ENCODE data around the gene LRRC75A.

LRRC75A gene

DNA sequence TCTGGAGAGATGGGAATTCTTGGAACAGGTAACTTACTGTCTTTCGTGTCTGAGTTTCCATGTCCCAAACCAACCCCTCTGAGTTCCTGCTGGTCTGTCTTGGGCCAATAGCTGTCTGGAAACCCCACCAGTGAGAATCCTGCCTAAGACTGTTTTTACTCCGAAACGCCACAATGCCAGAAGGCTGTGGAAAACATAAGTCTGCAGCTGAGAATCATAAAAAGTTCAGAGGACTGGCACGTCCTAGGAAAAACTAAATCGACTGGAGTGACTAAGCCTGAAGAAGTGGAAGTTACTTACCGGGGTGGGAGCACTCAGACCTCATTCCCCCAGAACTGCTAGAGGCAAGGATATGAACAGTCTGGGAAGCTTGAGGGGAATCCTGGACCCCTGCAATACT, 13.3 kb downstream of the LRRC75A start:
- TF ChIP-seq CREB1 (IDR thresholded peaks at IDR 0.05; ENCODE audit: low read depth) (no peak), EGR1 (IDR thresholded peaks at IDR 0.05) (no peak), TAF1 (IDR thresholded peaks at IDR 0.05; ENCODE audit: low read depth) (no peak), NFIC (IDR thresholded peaks at IDR 0.05) (no peak), TCF12 (IDR thresholded peaks at IDR 0.05; ENCODE audit: low read depth) (no peak), RAD21 (IDR thresholded peaks at IDR 0.05; ENCODE audit: low read depth) (no peak), TEAD4 (IDR thresholded peaks at IDR 0.05) (no peak), EP300 (IDR thresholded peaks at IDR 0.05; ENCODE audit: borderline replicate concordance) (no peak), CEBPB (IDR thresholded peaks at IDR 0.05) (no peak), FOXM1 (IDR thresholded peaks at IDR 0.05; ENCODE audit: borderline replicate concordance, low read depth) (no peak), ZBTB7A (IDR thresholded peaks at IDR 0.05; ENCODE audit: low read depth) (no peak)
- TF ChIP-seq, protein P1, sequence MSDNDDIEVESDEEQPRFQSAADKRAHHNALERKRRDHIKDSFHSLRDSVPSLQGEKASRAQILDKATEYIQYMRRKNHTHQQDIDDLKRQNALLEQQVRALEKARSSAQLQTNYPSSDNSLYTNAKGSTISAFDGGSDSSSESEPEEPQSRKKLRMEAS (IDR thresholded peaks at IDR 0.05), result no peak
- TF ChIP-seq, protein P2, sequence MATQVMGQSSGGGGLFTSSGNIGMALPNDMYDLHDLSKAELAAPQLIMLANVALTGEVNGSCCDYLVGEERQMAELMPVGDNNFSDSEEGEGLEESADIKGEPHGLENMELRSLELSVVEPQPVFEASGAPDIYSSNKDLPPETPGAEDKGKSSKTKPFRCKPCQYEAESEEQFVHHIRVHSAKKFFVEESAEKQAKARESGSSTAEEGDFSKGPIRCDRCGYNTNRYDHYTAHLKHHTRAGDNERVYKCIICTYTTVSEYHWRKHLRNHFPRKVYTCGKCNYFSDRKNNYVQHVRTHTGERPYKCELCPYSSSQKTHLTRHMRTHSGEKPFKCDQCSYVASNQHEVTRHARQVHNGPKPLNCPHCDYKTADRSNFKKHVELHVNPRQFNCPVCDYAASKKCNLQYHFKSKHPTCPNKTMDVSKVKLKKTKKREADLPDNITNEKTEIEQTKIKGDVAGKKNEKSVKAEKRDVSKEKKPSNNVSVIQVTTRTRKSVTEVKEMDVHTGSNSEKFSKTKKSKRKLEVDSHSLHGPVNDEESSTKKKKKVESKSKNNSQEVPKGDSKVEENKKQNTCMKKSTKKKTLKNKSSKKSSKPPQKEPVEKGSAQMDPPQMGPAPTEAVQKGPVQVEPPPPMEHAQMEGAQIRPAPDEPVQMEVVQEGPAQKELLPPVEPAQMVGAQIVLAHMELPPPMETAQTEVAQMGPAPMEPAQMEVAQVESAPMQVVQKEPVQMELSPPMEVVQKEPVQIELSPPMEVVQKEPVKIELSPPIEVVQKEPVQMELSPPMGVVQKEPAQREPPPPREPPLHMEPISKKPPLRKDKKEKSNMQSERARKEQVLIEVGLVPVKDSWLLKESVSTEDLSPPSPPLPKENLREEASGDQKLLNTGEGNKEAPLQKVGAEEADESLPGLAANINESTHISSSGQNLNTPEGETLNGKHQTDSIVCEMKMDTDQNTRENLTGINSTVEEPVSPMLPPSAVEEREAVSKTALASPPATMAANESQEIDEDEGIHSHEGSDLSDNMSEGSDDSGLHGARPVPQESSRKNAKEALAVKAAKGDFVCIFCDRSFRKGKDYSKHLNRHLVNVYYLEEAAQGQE (IDR thresholded peaks at IDR 0.05; ENCODE audit: low read depth), result no peak
- TF ChIP-seq, protein P3, sequence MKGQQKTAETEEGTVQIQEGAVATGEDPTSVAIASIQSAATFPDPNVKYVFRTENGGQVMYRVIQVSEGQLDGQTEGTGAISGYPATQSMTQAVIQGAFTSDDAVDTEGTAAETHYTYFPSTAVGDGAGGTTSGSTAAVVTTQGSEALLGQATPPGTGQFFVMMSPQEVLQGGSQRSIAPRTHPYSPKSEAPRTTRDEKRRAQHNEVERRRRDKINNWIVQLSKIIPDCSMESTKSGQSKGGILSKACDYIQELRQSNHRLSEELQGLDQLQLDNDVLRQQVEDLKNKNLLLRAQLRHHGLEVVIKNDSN (IDR thresholded peaks at IDR 0.05), result no peak

DNA sequence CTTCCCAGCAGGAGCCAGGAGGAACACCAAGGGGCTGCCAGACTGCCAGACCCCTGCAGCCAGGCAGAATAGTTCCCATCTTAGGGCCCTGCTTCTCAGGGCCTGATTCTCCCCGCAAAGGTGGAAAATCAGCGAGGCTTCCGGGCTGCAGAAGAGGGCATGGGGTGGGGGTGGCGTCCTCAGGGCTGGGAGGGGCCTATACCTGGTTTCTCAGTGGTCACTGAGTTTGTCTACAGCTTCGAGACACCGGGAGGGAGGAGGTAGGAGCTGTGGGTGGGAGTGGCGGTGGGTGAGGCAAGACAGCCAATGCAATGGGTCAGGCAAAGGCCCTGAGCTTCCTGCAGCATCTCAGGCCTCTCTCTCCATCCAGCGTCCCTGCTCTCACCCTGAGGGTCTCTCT, 14.3 kb downstream of the LRRC75A start:
- TF ChIP-seq EP300 (IDR thresholded peaks at IDR 0.05; ENCODE audit: borderline replicate concordance), result no peak
- no peak for TF ChIP-seq EGR1 (IDR thresholded peaks at IDR 0.05)
- TF ChIP-seq, protein P2 (IDR thresholded peaks at IDR 0.05; ENCODE audit: low read depth), result no peak

DNA sequence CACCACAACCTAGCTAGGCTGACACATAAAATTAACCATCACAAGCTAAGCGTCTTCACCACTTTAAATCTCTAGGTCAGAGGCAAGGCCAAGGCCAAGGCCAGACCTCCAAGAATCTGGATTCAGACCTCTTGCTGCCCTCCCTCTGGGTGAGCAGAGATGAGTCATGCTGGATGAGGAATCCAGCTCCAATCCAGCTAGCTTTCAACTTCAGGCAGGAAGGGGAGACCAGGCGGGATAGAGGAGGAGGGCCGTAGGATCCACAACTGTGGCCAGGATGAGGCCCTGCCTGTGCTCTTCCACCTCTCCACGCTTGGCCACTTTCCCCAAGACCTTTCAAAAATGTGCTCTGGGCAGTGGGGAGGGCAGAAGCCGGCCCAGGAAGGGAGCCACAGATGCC, 14.7 kb downstream of the LRRC75A start:
- no peak for TF ChIP-seq NFIC (IDR thresholded peaks at IDR 0.05)
- no peak for TF ChIP-seq CREB1 (IDR thresholded peaks at IDR 0.05; ENCODE audit: low read depth)
- TF ChIP-seq TCF12 (IDR thresholded peaks at IDR 0.05; ENCODE audit: low read depth), result no peak
- TF ChIP-seq, protein P1 (IDR thresholded peaks at IDR 0.05), result no peak
- TF ChIP-seq, protein P2 (IDR thresholded peaks at IDR 0.05; ENCODE audit: low read depth), result no peak
- no peak for TF ChIP-seq FOXM1 (IDR thresholded peaks at IDR 0.05; ENCODE audit: borderline replicate concordance, low read depth)
- no peak for TF ChIP-seq EP300 (IDR thresholded peaks at IDR 0.05; ENCODE audit: borderline replicate concordance)
- TF ChIP-seq, protein P3 (IDR thresholded peaks at IDR 0.05), result no peak
- no peak for TF ChIP-seq CEBPB (IDR thresholded peaks at IDR 0.05)
- TF ChIP-seq RAD21 (IDR thresholded peaks at IDR 0.05; ENCODE audit: low read depth), result no peak
- TF ChIP-seq YY1 (IDR thresholded peaks at IDR 0.05; ENCODE audit: low read depth), result no peak

DNA sequence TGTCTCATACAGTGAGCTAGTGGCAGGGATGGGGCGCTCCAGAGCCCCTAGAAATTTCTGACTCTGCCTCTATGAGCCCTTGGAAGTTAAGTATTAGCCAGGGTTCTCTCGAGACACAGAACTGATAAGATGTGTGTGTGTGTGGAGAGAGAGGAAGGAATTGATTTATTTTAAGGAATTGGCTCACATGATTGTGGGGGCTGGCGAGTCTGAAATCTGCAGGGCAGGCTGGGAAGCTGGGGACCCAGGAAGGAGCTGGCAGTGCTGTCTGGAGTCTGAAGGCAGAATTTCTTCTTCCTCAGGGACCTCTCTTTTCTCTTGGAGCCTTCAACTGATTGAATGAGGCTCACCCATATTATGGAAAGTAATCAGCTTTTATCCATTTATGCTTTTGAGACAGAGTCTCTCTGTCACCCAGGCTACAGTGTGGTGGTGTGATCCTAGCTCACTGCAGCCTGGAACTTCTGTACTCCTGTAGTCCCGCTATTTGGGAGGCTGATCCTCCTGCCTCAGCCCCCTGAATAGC, 16.8 kb downstream of the LRRC75A start:
- no peak for TF ChIP-seq EGR1 (IDR thresholded peaks at IDR 0.05)

DNA sequence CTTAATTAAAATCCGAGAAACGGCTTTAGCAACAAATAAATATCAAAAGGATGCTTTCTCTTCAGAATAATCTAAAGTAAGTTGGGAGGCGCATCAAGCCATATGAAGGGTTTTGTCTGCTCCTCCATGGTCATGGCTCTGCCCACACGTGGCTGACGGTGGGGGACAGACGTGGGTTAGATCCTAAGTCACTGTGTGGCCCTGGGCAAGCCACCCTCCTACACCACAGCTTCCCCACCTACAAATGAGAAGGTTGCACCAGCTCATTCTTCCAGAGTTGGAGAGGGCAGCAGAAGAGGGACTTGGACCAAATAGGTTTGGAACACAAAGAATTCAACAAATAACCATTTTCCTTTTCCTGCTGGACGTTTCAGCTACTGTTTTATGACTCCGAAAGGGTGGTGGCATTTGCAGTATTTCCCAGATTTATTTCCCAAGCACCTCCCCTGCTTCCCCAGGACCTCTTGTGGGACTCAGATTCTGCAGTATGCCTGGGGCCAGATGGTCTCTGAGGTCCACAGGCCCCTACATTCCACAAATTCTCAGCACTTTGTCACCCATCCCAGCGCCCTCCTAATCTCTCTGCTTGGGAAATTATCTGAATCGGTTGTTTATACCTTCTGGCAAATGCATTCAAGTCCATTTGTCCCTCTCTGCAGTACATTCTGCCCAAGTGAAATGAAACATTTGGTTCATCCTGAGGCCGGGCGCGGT, 17.8 kb downstream of the LRRC75A start:
- TF ChIP-seq RAD21 (IDR thresholded peaks at IDR 0.05; ENCODE audit: low read depth), result no peak
- TF ChIP-seq, protein P1 (IDR thresholded peaks at IDR 0.05), result no peak

Measured in Ishikawa (cell line).